H1 (cell line): ENCODE data around the gene DISC1. TPM values are rescaled to one million over a fixed set of nuclear protein-coding genes. Genes with fewer than 3 reads are reported as not detected.

Source experiments
- CTCF ChIA-PET: fragments of 300-600 bp; sonication (Branson Sonifier 250); formaldehyde crosslinking; loops from one replicate; lab custom pipeline; 2021; ENCODE audit not compliant: partially characterized antibody; lab: Charles Lee
- POLR2A ChIA-PET: fragments of 300-600 bp; sonication (Branson Sonifier 250); formaldehyde crosslinking; loops from one replicate; lab custom pipeline; 2021; ENCODE audit warnings: inconsistent platforms; ENCODE audit not compliant: partially characterized antibody; lab: Charles Lee
- DNase-seq, 2 experiments: peaks; one replicate each; pipeline versions ENCODE4 v3.0.0 to v3.0.0-alpha.2; 2010 to 2022; ENCODE audit warnings: low spot score in 2 of 2, low read depth in 1 of 2, mixed read lengths in 1 of 2
- FAIRE-seq: peaks from 2 replicates; lab custom pipeline; 2011; peaks lifted over from hg19 to GRCh38; lab: Jason Lieb, UNC
- H2AFZ ChIP-seq: 2 replicates; pipeline ENCODE4 v1.8.1; 2012; ENCODE audit warnings: low read length, inconsistent platforms
- H2AK5ac ChIP-seq: 2 replicates; pipeline ENCODE4 v1.6.1; 2013; ENCODE audit warnings: low read depth, low read length
- H2BK120ac ChIP-seq: replicated peaks from 2 replicates; pipeline ENCODE3; 2013; ENCODE audit warnings: low read depth, low read length, inconsistent platforms
- H2BK12ac ChIP-seq: 2 replicates; pipeline ENCODE4 v1.6.1; 2013; ENCODE audit warnings: low read depth, low read length
- H2BK15ac ChIP-seq: 2 replicates; pipeline ENCODE4 v1.6.1; 2013; ENCODE audit warnings: low read length
- H2BK20ac ChIP-seq: 2 replicates; pipeline ENCODE4 v1.6.1; 2013; ENCODE audit warnings: low read length
- H2BK5ac ChIP-seq: 2 replicates; pipeline ENCODE4 v1.6.1; 2013; ENCODE audit warnings: low read depth, low read length
- H3K14ac ChIP-seq: 2 replicates; pipeline ENCODE4 v1.6.1; 2013; ENCODE audit warnings: inconsistent platforms; ENCODE audit not compliant: insufficient read length
- H3K18ac ChIP-seq: 2 replicates; pipeline ENCODE4 v1.6.1; 2013; ENCODE audit warnings: low read length; ENCODE audit errors: extremely low read depth
- H3K23ac ChIP-seq: 2 replicates; pipeline ENCODE4 v1.6.1; 2013; ENCODE audit warnings: inconsistent platforms; ENCODE audit not compliant: insufficient read length
- H3K23me2 ChIP-seq: 2 replicates; pipeline ENCODE4 v1.6.1; 2013; ENCODE audit warnings: low read depth, low read length
- H3K27ac ChIP-seq: 2 replicates; pipeline ENCODE4 v1.6.1; 2011; ENCODE audit warnings: low read depth, low read length, inconsistent platforms
- H3K27me3 ChIP-seq, 4 experiments: replicated peaks in 1 of 4; 1 replicate in 1 of 4; 2 replicates in 3 of 4; pipeline versions ENCODE4 v1.6.1 to v1.8.1; 2011 to 2013; ENCODE audit warnings: low read length in 3 of 4, mild to moderate bottlenecking in 3 of 4, inconsistent platforms in 2 of 4, mixed read lengths in 2 of 4, moderate library complexity in 1 of 4; ENCODE audit not compliant: control insufficient read depth in 3 of 4, insufficient read depth in 3 of 4; ENCODE audit errors: extremely low read depth in 1 of 4
- H3K36me3 ChIP-seq, 4 experiments: 2 replicates each; pipeline versions ENCODE4 v1.6.1 to v1.8.1; 2011 to 2013; ENCODE audit warnings: mild to moderate bottlenecking in 4 of 4, low read length in 3 of 4, moderate library complexity in 2 of 4, control low read depth in 1 of 4, inconsistent platforms in 1 of 4; ENCODE audit not compliant: insufficient read depth in 4 of 4, control insufficient read depth in 2 of 4
- H3K4ac ChIP-seq: replicated peaks from 2 replicates; pipeline ENCODE3; 2013; ENCODE audit warnings: low read length, low read depth, mixed read lengths, inconsistent platforms; ENCODE audit not compliant: insufficient read length
- H3K4me1 ChIP-seq, 4 experiments: replicated peaks in 1 of 4; 1 replicate in 1 of 4; 2 replicates in 3 of 4; pipeline versions ENCODE4 v1.6.1 to v1.8.1; 2011 to 2013; ENCODE audit warnings: low read length in 3 of 4, inconsistent platforms in 2 of 4, mixed read lengths in 1 of 4; ENCODE audit not compliant: insufficient read depth in 4 of 4, control insufficient read depth in 3 of 4
- H3K4me2 ChIP-seq, 2 experiments: 2 replicates each; pipeline versions ENCODE4 v1.6.1 to v1.8.1; 2011 to 2013; ENCODE audit warnings: low read depth in 2 of 2, low read length in 2 of 2, control low read depth in 1 of 2, inconsistent platforms in 1 of 2, mild to moderate bottlenecking in 1 of 2; ENCODE audit not compliant: insufficient read depth in 1 of 2
- H3K4me3 ChIP-seq, 4 experiments: fragments of 200-600, 300-600 bp in 1 of 4; sonication (generic), shearing (Covaris generic), sonication (Bioruptor Twin) in 1 of 4; 2 replicates each; pipeline versions ENCODE4 v1.5.1 to v1.8.1; 2011 to 2016; ENCODE audit warnings: low read length in 4 of 4, low read depth in 3 of 4, control low read depth in 2 of 4, inconsistent platforms in 2 of 4, mild to moderate bottlenecking in 2 of 4, mixed read lengths in 1 of 4, moderate library complexity in 1 of 4; ENCODE audit not compliant: insufficient read depth in 2 of 4; ENCODE audit errors: extremely low read depth in 1 of 4
- H3K56ac ChIP-seq: replicated peaks from 2 replicates; pipeline ENCODE3; 2013; ENCODE audit warnings: low read depth, mild to moderate bottlenecking, mixed read lengths, low read length, inconsistent platforms; ENCODE audit not compliant: insufficient read length
- H3K79me1 ChIP-seq: 2 replicates; pipeline ENCODE4 v1.6.1; 2013; ENCODE audit warnings: low read depth, low read length, control low read depth
- H3K79me2 ChIP-seq, 2 experiments: 2 replicates each; pipeline versions ENCODE4 v1.6.1 to v1.8.1; 2012 to 2013; ENCODE audit warnings: low read length in 2 of 2, mild to moderate bottlenecking in 2 of 2, inconsistent platforms in 1 of 2; ENCODE audit not compliant: insufficient read depth in 2 of 2, control insufficient read depth in 1 of 2
- H3K9ac ChIP-seq, 4 experiments: replicated peaks in 1 of 4; 1 replicate in 1 of 4; 2 replicates in 3 of 4; pipeline versions ENCODE4 v1.6.1 to v1.8.1; 2011 to 2013; ENCODE audit warnings: low read depth in 3 of 4, low read length in 3 of 4, control low read depth in 2 of 4, mild to moderate bottlenecking in 2 of 4, moderate library complexity in 2 of 4, inconsistent platforms in 1 of 4; ENCODE audit errors: extremely low read depth in 1 of 4
- H3K9me3 ChIP-seq, 2 experiments: 2 replicates each; pipeline versions ENCODE4 v1.6.1 to v1.8.1; 2012 to 2013; ENCODE audit warnings: mild to moderate bottlenecking in 2 of 2, moderate library complexity in 2 of 2, control low read depth in 1 of 2, inconsistent platforms in 1 of 2, low read depth in 1 of 2, low read length in 1 of 2, mixed read lengths in 1 of 2; ENCODE audit not compliant: insufficient read depth in 2 of 2
- H4K20me1 ChIP-seq, 2 experiments: replicated peaks in 1 of 2; 2 replicates each; pipeline versions ENCODE3 to v1.8.1; 2011 to 2013; ENCODE audit warnings: inconsistent platforms in 2 of 2, low read length in 2 of 2, mild to moderate bottlenecking in 1 of 2; ENCODE audit not compliant: insufficient read depth in 2 of 2, control insufficient read depth in 1 of 2
- H4K5ac ChIP-seq: 2 replicates; pipeline ENCODE4 v1.6.1; 2013; ENCODE audit warnings: low read length, low read depth, mixed read lengths, inconsistent platforms; ENCODE audit not compliant: insufficient read length
- H4K8ac ChIP-seq: 2 replicates; pipeline ENCODE4 v1.8.0; 2013; ENCODE audit warnings: mild to moderate bottlenecking, moderate library complexity, low read length, inconsistent platforms; ENCODE audit not compliant: insufficient read depth; ENCODE audit errors: extremely low read depth
- H4K91ac ChIP-seq: replicated peaks from 2 replicates; pipeline ENCODE3; 2013; ENCODE audit warnings: low read length, mixed read lengths, inconsistent platforms; ENCODE audit not compliant: insufficient read length
- TEAD4 ChIP-seq: IDR thresholded peaks from 2 replicates; pipeline ENCODE4 v1.6.1; 2012; ENCODE audit warnings: low read depth, low read length, inconsistent platforms, mixed read lengths
- WGBS, 2 experiments: shearing (Covaris generic) in 1 of 2; methylation state at CpG; one replicate each; pipeline versions ENCODE4 v1.1.6 to v1.1.7; 2013 to 2015; ENCODE audit warnings: low lambda C conversion rate in 2 of 2, mixed read lengths in 2 of 2, inconsistent platforms in 1 of 2, low coverage in 1 of 2, missing lambda C conversion rate in 1 of 2; ENCODE audit not compliant: insufficient replicate concordance in 2 of 2, insufficient coverage in 1 of 2, insufficient read length in 1 of 2; ENCODE audit errors: extremely low coverage in 1 of 2, missing lambda C conversion rate in 1 of 2; 5-methylcytosine and 5-hydroxymethylcytosine counted together
- polyA plus RNA-seq, 7 experiments: library from polyadenylated mRNA; depleted of rRNA in 3 of 7; stranded (reverse) in 5 of 7; unstranded in 2 of 7; fragments of >200 nt in 5 of 7; fragments of 200-250 nt in 2 of 7; gene quantifications; 1 replicate in 5 of 7; 2 replicates in 1 of 7; 4 replicates in 1 of 7; pipeline versions ENCODE4 v1.2.1 to v1.2.3, GENCODE V29; 2011 to 2013; ENCODE audit warnings: missing spikeins in 2 of 7, mixed read lengths in 2 of 7
- total RNA-seq: library from RNA; stranded (reverse); fragmentation: NEBNext Ultra II Directional; extraction: Animal tissue kit (Norgen Biotek cat#: 25700); gene quantifications from 2 replicates; pipeline ENCODE4 v1.2.1, GENCODE V29; 2021

Gene DISC1
- total and polyA plus RNA-seq, 2 of the 8 experiments (the other 6 are each of a cell fraction or from before 2014, with no cell fraction given): 1.1 to 3.5 TPM

DNA sequence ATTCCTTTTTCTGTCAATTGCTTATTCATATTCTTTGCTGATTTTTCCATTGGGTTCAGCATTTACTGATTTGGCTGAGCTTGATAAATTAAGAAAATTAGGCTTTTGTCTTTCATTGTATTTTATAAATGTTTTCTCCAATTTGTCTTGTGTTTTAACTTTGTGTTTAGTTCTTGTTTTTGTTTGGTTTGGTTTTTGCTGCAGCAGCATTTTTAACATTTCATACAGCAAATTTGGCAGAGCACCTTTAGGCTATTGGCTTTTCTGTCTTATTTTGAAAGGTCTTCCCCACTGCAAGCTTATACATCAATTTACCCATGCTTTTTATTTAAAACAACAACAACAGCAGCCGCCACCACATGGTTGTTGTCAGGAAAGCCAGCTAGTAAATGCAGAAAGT lies 33.8 kb upstream of the DISC1 start:
- Histone ChIP-seq H3K9me3 (no peaks in the 10 kb centered on the region), H3K4me2 (no peak overlapping the region), H3K23ac (no peak overlapping the region), H4K8ac (no peak overlapping the region), H3K56ac (no peak overlapping the region), H3K9ac (no peak overlapping the region), H2AFZ (no peak overlapping the region), H3K4me1 (peaks cover 0 to 3% (median 0%) of the 10 kb centered on the region in 4 experiments; a peak in 3 of 7 replicates), H3K27ac (no peak overlapping the region), H2BK15ac (no peak overlapping the region), H4K91ac (no peak overlapping the region), H3K18ac (no peak overlapping the region), H2BK120ac (no peak overlapping the region), H2AK5ac (no peak overlapping the region), H3K79me2 (no peaks in the 10 kb centered on the region), H3K23me2 (no peaks in the 10 kb centered on the region), H3K79me1 (no peaks in the 10 kb centered on the region), H2BK20ac (no peak overlapping the region), H3K4me3 (no peak overlapping the region), H4K5ac (no peak overlapping the region), H2BK5ac (no peak overlapping the region), H2BK12ac (no peak overlapping the region), H3K27me3 (peaks cover 0 to 1% (median 0%) of the 10 kb centered on the region in 4 experiments; a peak in 1 of 7 replicates), H3K14ac (no peak overlapping the region), H3K36me3 (no peaks in the 10 kb centered on the region), H3K4ac (no peak overlapping the region), H4K20me1 (no peaks in the 10 kb centered on the region)
- FAIRE-seq: no peak
- ChIA-PET POLR2A (no interaction called here), CTCF (interaction anchor here (0.6 to 1.9 kb wide), 4 partner anchors 136 to 636 kb away, joined by 3 to 12 read pairs (median 4); no protein-coding TSS in a partner anchor)
- no peak for DNase-seq
- WGBS, 2 experiments: 78% methylated on average over 1 of the region's 1 CpG; no CpG with 5 or more reads in 1 of the 2 experiments
- no peak for TF ChIP-seq TEAD4
